Stimulated activated CD8-positive, alpha-beta memory T cell treated with anti-CD3 and anti-CD28 coated beads, Interleukin-2, amount 100 ng/mL, for 48 hours (primary cell): ENCODE data around the gene PLA2G2E.
"Not testable (repeated sequence)": the region's sequence is repeated elsewhere in the genome, so short reads cannot be mapped to it uniquely, and the experiment has no call there.

ENCODE experiments used
- DNase-seq, 2 donors: peaks; one replicate each; pipeline ENCODE4 v3.0.0-alpha.2; 2020; ENCODE audit warnings: low read depth in 2 of 2

The PLA2G2E gene

DNA sequence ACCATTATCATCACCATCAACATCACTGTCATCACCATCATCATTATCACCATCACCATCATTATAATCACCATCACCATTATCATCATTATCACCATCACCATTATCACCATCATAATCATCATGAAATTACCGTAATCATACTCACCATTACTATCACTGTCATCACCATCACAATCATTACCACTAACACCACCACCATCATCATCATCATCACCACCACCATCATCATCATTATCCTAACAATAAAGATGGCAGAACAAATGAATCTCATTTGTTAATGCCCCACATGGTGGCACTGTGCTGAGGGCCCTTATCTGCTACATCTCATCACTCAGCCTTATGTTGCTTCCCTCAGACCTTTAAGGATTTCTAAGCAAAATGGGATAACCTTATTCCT is 9.4 kb upstream of the PLA2G2E start:
- DNase-seq, result no peak

DNA sequence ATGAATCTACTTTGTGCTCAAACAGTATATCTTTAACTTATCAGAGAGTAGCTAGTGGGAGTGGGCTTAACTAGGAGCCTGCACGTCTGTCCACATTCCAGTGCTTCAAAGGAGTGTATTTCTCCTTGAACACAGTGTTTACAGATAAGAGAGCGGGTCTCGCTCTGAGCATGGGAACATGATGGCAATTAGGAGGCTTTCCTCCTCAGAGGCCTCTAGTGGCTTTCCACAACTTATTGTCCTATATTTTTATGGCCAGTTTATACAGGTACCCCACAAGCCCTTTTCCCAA is 3.7 kb upstream of the PLA2G2E start:
- DNase-seq, result not testable (repeated sequence)

GRCh38 chr1:19926296-19927129 is 3.1 kb upstream of the PLA2G2E start:
- DNase-seq, result no peak

GRCh38 chr1:19925342-19926070 is 2.1 kb upstream of the PLA2G2E start:
- DNase-seq, result no peak

- DNase-seq, result no peak
Measured at GRCh38 chr1:19923953-19924346, 533 bp upstream of the PLA2G2E start.

DNA sequence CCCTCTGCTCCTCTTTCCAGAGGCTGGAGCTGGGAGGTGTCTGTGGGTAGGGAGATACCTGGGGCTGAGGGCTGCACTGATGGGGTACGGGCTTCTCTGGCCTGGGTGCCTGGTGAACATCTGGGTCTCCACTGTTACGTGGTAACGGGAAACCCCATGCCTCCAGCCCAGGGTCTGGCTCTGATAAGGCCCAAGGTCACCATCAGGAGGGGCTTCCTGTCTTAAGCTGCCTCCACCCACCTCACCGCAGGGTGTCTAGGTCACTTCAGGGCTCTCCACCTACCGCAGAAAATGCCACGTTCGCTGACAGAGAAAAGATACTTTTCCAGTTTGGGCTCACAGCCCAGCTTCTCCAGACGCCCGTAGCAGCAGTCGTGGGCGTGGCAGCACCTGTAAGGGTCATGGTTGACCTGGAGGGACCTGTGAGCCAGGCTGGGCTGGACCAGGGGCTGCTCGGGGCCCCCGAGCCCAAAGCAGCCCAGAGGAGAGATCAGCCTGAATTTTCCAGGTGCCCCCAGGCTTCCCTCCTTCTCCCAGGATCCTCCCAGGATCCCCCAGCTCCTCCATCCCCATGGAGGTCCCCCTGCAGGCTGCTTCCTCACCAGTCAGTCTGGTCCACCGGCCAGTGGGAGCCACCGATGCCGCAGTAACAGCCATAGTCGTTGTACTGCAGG is 1.3 kb downstream of the PLA2G2E start:
- no peak for DNase-seq

DNA sequence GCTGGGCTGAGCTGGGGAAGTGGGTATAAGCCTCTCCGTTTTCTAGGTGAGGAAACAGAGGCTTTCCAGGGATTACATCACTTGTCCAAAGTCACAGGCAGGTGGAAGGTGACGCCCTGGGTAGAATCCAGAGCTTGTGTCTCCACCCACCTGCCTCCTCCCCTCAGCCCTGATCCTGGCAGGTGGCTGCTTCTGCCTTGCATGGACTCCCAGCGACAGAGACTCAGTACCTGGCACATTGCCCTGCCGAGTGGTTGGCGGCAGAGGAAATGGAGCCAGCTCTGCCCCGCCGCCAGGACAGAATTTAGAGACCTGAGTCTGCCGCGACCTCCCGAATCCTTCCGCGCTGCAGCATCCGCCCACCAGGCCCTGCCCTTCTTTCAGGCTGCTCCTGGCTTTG is 2.1 kb downstream of the PLA2G2E start:
- DNase-seq, result no peak

DNA sequence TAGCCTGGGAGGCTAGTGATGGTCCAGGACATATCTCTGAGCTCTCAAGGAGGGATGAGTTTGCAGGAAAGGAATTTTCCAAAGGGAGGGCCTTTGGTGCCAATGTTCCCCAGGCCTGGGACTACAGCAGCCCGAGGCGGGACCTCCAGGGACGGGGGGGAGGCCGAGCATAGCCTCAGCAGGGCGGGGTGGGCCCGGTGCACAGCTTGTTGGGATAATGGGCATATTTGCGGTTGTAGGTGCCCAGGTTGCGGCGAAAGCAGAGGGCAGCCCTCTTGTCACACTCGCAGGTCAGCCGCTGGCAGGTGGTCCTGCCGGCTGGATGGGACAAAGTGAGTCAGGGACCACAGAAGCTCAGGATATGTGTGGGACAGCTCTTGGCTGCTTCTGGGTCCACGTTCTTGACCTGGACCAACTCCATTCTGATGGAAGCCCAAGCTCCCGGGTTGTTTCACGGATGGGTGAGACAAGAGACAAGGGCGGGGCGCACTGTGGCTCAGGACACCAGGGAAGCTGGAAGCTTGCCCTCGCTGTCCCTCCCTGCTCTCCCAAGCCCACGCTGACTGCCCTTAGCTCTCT is 3.2 kb downstream of the PLA2G2E start:
- DNase-seq, result no peak

- peak; percentile 62 to 73 for DNase-seq
Measured at GRCh38 chr1:19918057-19918456, 5.4 kb downstream of the PLA2G2E start.

GRCh38 chr1:19910650-19911049 is 12.8 kb downstream of the PLA2G2E start:
- no peak for DNase-seq

- DNase-seq, result no peak
Measured at GRCh38 chr1:19909971-19910370, 13.4 kb downstream of the PLA2G2E start.

DNA sequence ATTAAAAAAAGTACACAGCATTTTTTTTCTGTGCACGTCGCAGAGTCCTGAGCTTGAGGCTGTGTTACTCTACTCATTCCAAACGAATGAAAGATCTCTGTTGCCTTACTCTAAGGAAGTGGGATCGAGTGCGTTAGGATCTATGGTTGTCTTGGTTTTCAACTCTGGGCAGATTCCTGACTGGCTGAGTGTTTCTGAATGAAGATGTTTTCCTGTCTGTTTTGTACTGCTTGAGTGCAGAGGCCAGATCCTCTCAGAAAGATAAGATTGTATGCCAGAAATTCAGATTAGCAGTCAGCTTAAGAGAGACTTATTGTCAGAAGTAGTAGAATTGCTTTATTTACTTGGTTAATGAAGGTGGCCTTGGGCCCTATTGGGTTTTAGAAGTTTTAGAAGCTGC is 14.0 kb downstream of the PLA2G2E start:
- DNase-seq, result no peak

DNA sequence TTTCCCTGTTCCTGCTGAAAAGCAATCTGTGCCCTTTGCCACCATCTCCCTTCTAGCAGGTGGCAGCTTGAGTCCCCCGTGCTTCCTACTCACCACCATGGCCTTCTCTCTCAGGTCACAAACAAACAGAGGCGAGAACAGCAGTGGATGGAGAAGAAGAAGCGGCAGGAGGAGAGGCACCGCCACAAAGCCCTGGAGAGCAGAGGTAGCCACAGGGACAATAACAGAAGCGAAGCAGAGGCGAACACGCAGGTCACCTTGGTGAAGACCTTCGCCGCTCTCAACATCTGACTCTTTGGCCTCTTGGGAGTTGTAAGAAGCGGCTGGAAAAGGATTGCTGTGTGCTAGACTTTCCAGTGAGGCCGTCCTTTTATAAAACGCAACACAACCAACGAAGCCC is 16.0 kb downstream of the PLA2G2E start:
- DNase-seq, result no peak

GRCh38 chr1:19903621-19904020 is 19.8 kb downstream of the PLA2G2E start:
- no peak for DNase-seq

DNA sequence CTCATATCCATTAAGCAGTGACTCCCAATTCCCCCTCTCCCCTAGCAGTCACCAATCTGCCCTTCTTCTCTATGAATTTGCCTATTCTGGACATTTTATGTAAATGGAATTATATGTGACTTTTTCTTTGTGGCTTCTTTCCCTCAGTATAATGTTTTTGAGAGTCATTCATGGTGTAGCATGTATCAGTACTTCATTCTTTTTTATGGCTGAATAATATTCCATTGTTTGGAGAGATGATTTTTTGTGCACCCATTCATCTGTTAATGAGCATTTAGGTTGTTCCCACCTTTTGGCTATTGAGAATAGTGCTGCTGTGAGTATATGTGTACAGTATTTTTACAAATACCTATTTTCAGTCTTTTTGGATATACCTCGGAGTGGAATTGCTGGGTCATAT is 21.8 kb downstream of the PLA2G2E start:
- DNase-seq, result no peak

DNA sequence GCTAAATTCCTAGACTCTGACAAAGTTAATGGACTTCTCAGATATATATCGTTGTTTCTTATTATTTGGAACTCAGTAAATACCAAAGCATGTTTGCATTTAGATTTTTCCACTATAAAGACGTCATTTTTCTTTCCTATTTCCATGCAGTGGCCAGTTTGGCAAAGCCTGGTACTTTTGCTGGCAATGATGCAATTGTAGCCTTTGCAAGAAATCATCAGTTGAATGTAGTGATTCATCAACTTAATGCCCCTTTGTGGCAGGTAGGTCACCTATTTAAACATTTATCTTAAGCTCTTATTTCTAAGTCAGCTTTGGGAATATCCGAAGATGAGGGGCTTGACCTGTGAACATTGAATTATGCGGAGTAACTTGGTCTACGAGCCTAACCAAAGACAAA is 29.2 kb downstream of the PLA2G2E start:
- no peak for DNase-seq

- DNase-seq, result no peak
Measured at GRCh38 chr1:19893687-19894086, 29.7 kb downstream of the PLA2G2E start.

DNA sequence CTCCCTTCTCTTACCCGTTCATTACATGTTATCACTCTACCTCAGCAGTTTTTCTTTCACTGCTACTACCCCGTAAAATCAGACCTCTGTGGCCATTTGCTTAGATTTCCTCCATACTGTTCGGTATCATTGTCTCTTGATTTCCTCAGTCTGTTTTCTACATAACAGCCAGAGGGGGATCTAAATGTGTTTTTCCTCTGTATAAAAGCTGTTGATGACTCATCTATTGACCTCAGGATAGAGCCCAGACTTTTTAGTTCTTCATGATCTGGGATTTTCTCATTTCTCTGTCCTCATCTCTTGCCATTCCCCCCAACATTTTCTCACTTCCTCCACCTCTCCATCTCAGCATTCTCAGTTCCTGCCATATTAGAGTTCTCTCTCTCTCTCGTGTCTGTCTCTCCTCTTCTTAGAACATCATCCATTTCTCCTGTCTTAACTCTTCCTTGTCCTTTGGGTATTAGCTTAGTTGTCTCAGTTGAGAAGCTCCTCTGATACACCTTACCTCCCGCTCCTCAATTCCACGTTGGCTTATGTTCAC is 30.7 kb downstream of the PLA2G2E start:
- no peak for DNase-seq

DNA sequence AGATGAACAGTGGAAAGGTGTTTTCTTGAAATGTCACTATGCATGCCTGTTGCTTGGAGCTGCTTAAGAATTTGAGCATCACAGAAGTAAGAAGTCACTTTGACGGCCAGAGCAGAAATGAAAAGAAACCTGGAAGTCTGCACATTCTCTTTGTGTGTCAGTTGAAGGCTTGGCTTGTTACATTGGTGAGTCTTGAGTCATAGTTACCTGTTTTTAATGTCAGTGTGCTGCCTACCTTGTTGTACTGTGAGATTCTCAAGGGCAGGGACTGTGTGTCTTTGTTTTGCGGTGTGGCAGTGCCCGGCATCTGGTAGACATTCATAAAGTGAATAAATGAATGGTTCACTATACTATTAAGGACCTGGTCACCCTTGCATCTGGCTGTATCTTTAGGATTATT is 31.3 kb downstream of the PLA2G2E start:
- no peak for DNase-seq

GRCh38 chr1:19889656-19890055 is 33.8 kb downstream of the PLA2G2E start:
- DNase-seq, result no peak

DNA sequence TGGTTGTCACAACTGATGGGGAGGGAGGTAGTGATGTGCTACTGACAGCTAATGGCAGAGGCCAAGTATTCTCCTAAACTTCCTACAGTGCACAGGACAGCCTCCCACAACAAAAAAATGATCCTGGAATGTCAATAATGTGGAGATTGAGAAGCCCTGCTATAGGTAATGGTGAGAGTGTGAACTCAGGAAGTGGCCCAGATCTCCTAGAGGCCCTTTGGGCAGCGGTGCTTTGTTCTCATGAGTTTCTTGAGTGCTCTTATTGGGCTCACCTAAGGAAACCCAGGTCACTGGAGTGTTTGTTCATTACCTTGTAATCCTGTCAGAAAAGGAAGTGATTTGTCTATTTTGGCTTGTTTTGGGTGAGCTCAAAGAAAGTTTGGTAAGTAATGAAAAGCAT is 35.3 kb downstream of the PLA2G2E start:
- DNase-seq, result no peak

- DNase-seq, result no peak
Measured at GRCh38 chr1:19885821-19886220, 37.6 kb downstream of the PLA2G2E start.
